Measurements from ENCODE around the gene SUMO2.
A peak's percentile ranks its signal among the peaks of the same experiment; 100 is the strongest.
"Not testable (repeated sequence)": the region's sequence is repeated elsewhere in the genome, so short reads cannot be mapped to it uniquely, and the experiment has no call there.

Gene SUMO2

GRCh38 chr17:75138519-75138918 is 44.2 kb downstream of the SUMO2 start:
- no peak for DNase-seq

GRCh38 chr17:75137762-75138161 is 45.0 kb downstream of the SUMO2 start:
- DNase-seq: not testable (repeated sequence)

- DNase-seq: no peak
These were observed 46.8 kb downstream of the SUMO2 start for GRCh38 chr17:75135946-75136345.

- DNase-seq: no peak
These were observed 47.3 kb downstream of the SUMO2 start for GRCh38 chr17:75135452-75135851.

GRCh38 chr17:75133607-75134347 is 49.0 kb downstream of the SUMO2 start:
- DNase-seq: not testable (repeated sequence)

- no peak for DNase-seq
These were observed 49.8 kb downstream of the SUMO2 start for GRCh38 chr17:75133001-75133400.

- DNase-seq: not testable (repeated sequence)
These were observed 50.5 kb downstream of the SUMO2 start for GRCh38 chr17:75132018-75133000.

- peak; percentile 86 for DNase-seq
These were observed 51.3 kb downstream of the SUMO2 start, which contains the start of gene NT5C for GRCh38 chr17:75131278-75132017. Gene NT5C, minus strand, starts transcription at chr17:75131742. Its CDS starts 35 bp downstream, at chr17:75131707.

GRCh38 chr17:75130632-75131277 is 52.0 kb downstream of the SUMO2 start:
- peak; percentile 67 for DNase-seq

GRCh38 chr17:75130059-75130631 is 52.6 kb downstream of the SUMO2 start:
- no peak for DNase-seq

- DNase-seq: no peak
These were observed 53.2 kb downstream of the SUMO2 start for GRCh38 chr17:75129576-75129975.

GRCh38 chr17:75128694-75129505 is 53.9 kb downstream of the SUMO2 start:
- no peak for DNase-seq

- DNase-seq: not testable (repeated sequence)
These were observed 54.8 kb downstream of the SUMO2 start for GRCh38 chr17:75127936-75128335.

GRCh38 chr17:75126954-75127353 is 55.8 kb downstream of the SUMO2 start:
- DNase-seq: no peak

GRCh38 chr17:75125984-75126383 is 56.8 kb downstream of the SUMO2 start:
- DNase-seq: peak; percentile 26

- DNase-seq: no peak
These were observed 58.0 kb downstream of the SUMO2 start for GRCh38 chr17:75124819-75125162.

GRCh38 chr17:75124041-75124818 is 58.5 kb downstream of the SUMO2 start:
- peak; percentile 87 for DNase-seq

GRCh38 chr17:75118307-75118706 is 64.5 kb downstream of the SUMO2 start:
- DNase-seq: no peak

GRCh38 chr17:75116737-75117136 is 66.0 kb downstream of the SUMO2 start:
- DNase-seq: no peak

Measured in activated CD4-positive, alpha-beta T cell treated with anti-CD3 and anti-CD28 coated beads, Interleukin-2, Interleukin-6, amounts not matched to agents 100 ng/mL and 50 ng/mL, durations not matched to agents 16 hours and 8 hours (primary cell).